Epidermal melanocyte (primary cell): ENCODE results near the gene APOL1.
"Not testable (repeated sequence)": the region's sequence is repeated elsewhere in the genome, so short reads cannot be mapped to it uniquely, and the experiment has no call there.

Source experiments
- DNase-seq: peaks from one replicate; pipeline ENCODE4 v3.0.0; 2011; ENCODE audit warnings: low spot score; ENCODE audit not compliant: insufficient read length

Gene APOL1

DNA sequence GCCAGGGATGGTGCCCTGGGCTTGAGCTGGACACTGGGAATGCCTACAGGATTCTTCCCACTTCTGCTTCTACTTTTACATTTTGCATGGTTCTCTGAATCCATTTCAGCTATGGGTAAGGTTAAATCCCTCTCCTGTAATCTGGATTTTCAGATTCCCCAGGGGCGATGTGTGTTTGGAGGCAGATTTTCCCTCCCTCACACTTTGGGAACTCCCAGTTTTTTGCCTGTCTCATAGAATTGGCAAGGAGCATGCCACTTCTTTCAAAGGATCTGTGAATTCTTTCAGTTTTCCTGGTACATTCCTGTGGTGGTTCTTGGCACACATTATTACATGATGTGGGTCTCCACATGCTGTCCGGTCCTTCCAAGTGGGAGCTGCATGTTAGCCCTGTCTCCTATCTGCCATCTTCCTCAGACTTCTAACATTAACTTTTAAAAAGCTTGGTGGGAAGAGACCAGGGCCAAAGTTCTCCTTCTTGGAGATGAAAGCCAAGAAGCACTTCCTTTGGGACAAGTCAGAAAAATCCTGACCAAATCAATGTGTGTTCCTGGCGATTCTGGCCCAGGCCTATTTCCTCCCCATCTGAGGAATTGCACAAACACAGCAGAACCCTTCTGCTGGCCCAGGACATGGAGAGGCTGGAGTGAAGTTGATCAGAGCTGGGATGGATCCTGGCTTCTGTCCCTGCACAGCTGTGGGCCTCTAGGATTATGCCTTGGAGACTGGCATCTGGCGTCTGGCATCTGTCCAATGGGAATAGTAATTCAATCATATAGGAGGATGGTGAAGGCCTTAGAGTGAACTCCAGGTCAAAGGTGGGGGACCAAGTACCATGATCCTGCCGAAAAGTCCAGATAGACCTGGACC lies 8.2 kb upstream of the APOL1 start:
- DNase-seq = no peak

DNA sequence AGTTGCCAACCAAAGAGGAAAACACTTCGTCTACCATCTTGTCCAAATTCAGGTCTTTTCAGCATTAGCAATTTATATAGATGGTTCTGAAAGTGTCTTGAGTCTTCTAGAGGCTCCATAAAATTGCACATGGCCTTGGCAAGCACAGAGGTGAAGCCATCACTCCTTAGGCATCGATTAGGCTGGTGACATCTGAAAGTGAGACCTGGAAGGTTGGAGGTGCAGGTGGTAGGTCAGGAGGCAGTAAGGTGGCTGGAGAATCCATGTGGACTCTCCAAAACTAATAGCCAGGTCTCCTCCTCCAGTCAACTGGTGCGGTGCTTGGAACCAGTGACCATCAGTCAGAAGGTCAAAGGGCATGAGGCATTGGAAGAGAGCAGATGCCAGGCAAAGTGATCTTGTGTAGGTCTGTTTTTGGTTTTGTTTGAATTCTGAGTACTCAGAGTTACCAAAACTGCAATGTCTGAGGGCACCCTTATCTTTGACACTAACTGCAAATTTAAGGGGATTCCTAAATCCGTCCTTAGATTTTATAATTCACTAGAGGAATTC lies 7.1 kb upstream of the APOL1 start:
- DNase-seq = no peak

- DNase-seq = no peak
These were observed 6.2 kb upstream of the APOL1 start for GRCh38 chr22:36246718-36247117.

GRCh38 chr22:36247955-36248354 lies 5.0 kb upstream of the APOL1 start:
- DNase-seq = no peak

DNA sequence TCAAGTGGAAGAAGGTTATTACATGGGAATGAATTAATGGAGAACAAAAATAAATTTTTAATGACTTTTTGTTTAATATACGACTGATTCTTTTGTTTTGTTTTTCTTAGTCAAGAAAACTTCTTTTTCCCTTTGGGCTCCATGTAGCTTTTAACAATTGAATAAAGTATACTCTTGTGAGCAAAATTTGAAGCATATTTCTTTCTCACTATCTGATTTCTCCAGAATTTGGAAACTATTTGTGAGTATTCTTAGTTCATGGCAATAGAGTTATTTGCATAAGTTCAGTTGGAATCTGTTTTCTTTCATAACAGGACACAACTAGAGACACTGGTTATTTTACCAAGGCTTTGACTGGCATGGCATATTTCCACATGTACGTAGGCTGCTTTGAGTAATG lies 3.8 kb upstream of the APOL1 start:
- no peak for DNase-seq

DNA sequence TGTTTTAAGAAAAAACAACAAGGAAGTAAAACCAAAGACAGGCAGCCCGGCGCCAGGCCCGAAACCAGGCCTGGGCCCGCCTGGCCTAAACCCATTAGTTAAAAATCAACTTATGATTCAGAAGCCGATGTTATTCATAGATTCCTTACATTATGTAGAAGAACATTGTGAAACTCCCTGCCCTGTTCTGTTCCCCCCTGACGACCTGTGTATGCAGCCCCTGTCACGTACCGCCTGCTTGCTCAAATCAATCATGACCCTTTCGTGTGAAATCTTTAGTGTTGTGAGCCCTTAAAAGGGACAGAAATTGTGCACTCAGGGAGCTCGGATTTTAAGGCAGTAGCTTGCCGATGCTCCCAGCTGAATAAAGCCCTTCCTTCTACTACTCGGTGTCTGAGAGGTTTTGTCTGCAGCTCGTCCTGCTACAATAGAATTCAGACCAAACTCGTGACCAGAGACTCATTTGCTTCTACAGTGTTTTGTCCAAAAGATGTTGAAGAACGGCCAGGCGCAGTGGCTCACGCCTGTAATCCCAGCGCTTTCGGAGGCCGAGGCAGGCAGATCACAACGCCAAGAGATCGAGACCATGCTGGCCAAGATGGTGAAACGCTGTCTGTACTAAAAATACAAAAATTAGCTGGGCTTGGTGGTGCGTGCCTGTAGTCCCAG lies 2.5 kb upstream of the APOL1 start:
- DNase-seq = not testable (repeated sequence)

DNA sequence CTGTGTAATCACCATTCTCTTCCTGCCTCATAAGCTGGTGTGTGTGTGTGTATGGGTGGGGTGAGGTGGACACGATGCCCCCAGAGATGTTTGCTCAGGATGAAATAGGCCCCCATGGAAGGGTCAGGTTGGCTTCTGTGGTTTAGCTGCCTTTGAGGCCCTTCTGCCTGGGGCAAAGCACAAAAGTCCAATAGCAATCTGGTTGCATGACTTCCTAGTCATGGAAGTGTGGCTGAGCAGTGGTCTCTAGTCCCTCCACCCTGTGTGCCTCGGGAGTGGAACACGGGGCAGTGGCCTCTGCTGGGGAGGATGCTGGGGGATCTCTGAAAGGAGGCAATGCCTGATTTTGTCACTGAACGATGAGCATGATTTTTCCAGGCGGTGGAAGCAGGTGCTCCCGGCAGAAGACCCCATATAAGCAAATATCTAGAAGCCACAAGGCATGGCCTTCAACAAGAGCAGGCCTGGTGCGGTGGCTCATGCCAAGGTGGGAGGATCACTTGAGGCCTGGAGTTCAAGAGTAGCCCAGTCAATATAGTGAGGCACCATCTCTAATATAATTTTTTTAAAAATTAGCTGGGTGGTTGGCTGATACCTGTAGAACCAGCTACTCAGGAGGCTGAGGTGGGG lies 839 bp upstream of the APOL1 start:
- DNase-seq = not testable (repeated sequence)

GRCh38 chr22:36253523-36254490 lies 874 bp downstream of the APOL1 start:
- DNase-seq = no peak

DNA sequence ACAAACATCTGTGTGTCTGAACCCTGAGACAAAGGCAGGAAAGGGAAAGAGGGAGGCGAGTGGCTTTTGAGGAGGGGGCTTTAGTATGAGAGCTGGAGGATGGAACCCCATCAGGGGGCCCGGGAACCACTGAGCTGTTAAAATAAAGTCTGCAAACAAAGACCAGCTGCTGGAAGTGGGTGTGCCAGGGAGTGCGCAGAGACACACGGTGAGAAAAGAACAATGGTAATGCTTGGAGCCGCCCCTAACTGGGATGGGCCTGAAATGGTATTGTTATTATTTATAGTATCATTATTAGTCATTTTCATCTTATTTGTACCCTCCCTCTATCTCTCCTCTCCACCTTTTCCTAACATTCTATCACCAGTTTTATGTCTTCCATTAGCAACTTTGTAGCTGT lies 2.6 kb downstream of the APOL1 start:
- DNase-seq = not testable (repeated sequence)

DNA sequence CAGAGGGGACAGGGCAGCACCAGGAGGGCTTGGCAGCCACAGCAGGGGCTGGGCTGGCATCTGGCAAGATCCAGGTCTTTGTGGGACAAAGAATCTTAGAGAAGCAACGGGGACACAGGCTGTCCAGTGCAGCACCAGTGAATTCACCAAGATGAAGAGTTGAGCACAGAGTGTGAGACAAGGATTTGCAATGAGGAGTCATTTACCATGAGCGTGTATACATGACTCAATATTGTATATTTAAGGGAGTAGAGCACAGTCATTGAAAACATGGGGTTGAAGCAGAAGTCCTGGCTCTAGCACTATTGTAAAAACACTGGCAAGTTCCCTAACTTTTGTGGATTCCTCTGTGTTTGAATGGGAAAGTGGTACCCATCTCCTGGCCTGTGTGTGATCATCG lies 3.5 kb downstream of the APOL1 start:
- DNase-seq = no peak

GRCh38 chr22:36257308-36257707 lies 4.4 kb downstream of the APOL1 start:
- no peak for DNase-seq

GRCh38 chr22:36257948-36258670 lies 5.2 kb downstream of the APOL1 start:
- no peak for DNase-seq

GRCh38 chr22:36258701-36259614 lies 6.0 kb downstream of the APOL1 start:
- no peak for DNase-seq

- DNase-seq = no peak
These were observed 6.8 kb downstream of the APOL1 start for GRCh38 chr22:36259615-36260300.

DNA sequence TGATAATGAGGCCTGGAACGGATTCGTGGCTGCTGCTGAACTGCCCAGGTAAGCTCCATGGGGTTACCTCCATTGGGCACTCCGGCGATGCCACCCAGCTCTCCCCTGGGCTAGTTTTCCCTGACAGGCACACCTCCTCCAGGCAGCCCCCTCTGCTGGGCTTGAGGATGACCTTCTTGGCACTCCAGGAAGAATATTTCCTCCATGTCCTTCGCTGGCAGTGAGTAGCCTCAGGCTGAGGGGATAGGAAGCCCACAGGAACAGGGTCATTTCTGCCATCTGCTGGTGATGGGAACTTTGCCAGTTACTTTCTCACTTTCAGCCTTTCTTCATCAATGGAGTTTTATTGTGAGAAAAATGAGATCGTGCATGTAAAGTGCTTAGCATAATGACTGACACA lies 8.7 kb downstream of the APOL1 start:
- not testable (repeated sequence) for DNase-seq

GRCh38 chr22:36262307-36262706 lies 9.4 kb downstream of the APOL1 start:
- DNase-seq = not testable (repeated sequence)

DNA sequence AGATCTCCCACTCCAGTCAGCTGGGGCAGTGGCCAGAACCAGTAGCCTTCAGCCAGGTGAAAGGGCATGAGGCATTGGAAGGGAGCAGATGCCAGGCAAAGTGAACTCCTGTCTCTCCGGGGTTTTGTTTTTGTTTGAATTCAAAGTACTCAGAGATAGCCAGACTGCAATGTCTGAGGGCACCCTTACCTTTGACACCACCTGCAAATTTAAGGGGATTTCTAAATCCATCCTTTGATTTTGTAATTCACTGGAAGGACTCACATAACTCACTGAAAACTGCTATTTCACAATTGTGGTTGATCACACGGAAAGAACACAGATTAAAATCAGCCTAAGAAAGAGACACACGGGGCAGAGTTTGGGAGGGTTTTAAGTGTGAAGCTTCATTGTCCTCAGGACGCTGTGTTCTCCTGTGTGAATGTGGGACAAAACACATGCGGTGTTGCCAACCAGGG lies 10.3 kb downstream of the APOL1 start:
- DNase-seq = not testable (repeated sequence)

- DNase-seq = not testable (repeated sequence)
These were observed 11.1 kb downstream of the APOL1 start for GRCh38 chr22:36263886-36264664.
